Measurements from ENCODE around the gene BACE1. TPM values are rescaled to one million over a fixed set of nuclear protein-coding genes. Genes with fewer than 3 reads are reported as not detected.
"Not testable (repeated sequence)": the region's sequence is repeated elsewhere in the genome, so short reads cannot be mapped to it uniquely, and the experiment has no call there.

Gene BACE1
- polyA plus RNA-seq, 1 donor: 37.1 TPM

DNA sequence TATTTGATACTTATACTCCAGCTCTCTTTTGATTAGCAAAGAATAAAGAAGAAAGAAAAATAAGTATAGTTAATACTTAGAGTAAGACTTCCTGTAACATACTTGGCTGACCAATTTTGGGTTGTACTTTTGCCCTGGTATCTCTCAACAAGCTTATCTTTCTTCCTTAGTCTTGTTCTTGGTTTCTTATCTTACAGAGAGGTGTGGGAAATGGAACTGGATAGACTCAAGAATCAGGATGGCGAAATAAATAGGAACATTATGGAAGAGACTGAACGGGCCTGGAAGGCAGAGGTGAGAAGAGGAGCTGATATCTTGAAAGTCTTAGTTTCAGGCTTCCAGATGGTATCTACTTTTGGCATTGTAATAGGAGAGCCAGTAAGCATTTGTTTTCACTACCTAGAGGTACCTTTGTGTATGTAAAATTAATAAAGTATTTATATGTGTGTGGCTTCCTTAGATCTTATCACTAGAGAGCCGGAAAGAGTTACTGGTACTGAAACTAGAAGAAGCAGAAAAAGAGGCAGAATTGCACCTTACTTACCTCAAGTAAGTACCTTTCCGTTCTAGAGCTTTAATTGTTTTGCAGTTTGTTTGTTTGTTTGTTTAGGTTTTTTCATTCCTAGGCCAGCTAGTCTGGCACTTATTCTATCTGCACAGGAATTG is 36.2 kb downstream of the BACE1 start:
- Histone ChIP-seq H3K36me3 (ENCODE audit: control insufficient read depth, insufficient read depth, low read length) (peaks cover 32% of the 10 kb centered on the region), H3K4me1 (ENCODE audit: control insufficient read depth, insufficient read depth, low read length) (no peaks in the 10 kb centered on the region), H3K27ac (ENCODE audit: low read length) (no peak overlapping the region), H3K9me3 (ENCODE audit: control insufficient read depth, low read depth, low read length) (no peaks in the 10 kb centered on the region), H3K4me3 (ENCODE audit: low read length) (no peak overlapping the region), H3K27me3 (ENCODE audit: control insufficient read depth, insufficient read depth, low read length) (no peaks in the 10 kb centered on the region)
- no CpG with 5 or more reads among the region's 4 CpGs for WGBS (ENCODE audit: insufficient coverage, low lambda C conversion rate)
- DNase-seq: no peak

DNA sequence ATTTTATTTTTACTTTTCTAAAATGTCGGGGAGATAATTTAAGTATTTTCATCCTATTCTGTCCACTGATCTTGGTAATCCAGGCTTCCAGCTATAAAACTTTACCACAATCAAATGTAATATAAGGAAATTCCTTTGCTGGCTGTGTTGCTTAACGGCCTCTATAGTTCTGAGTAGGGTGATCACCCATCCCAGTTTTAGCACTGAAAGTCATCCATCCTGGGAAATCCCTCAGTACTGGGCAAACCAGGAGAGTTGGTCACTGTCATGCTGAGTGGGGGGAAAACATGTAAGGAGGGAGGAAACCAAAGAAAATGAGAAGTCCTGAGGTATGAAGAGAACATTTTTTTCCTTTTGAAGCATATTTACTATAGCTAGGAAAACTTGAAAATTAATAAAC is 37.7 kb downstream of the BACE1 start:
- H3K27ac ChIP-seq (ENCODE audit: low read length): no peak overlapping the region
- H3K36me3 ChIP-seq (ENCODE audit: control insufficient read depth, insufficient read depth, low read length): peaks cover 26% of the 10 kb centered on the region
- WGBS (ENCODE audit: insufficient coverage, low lambda C conversion rate): 100% methylated on average over 1 of the region's 2 CpGs
- no peak for DNase-seq
- H3K4me1 ChIP-seq (ENCODE audit: control insufficient read depth, insufficient read depth, low read length): no peaks in the 10 kb centered on the region
- no peaks in the 10 kb centered on the region for H3K27me3 ChIP-seq (ENCODE audit: control insufficient read depth, insufficient read depth, low read length)
- no peaks in the 10 kb centered on the region for H3K9me3 ChIP-seq (ENCODE audit: control insufficient read depth, low read depth, low read length)
- no peak overlapping the region for H3K4me3 ChIP-seq (ENCODE audit: low read length)

DNA sequence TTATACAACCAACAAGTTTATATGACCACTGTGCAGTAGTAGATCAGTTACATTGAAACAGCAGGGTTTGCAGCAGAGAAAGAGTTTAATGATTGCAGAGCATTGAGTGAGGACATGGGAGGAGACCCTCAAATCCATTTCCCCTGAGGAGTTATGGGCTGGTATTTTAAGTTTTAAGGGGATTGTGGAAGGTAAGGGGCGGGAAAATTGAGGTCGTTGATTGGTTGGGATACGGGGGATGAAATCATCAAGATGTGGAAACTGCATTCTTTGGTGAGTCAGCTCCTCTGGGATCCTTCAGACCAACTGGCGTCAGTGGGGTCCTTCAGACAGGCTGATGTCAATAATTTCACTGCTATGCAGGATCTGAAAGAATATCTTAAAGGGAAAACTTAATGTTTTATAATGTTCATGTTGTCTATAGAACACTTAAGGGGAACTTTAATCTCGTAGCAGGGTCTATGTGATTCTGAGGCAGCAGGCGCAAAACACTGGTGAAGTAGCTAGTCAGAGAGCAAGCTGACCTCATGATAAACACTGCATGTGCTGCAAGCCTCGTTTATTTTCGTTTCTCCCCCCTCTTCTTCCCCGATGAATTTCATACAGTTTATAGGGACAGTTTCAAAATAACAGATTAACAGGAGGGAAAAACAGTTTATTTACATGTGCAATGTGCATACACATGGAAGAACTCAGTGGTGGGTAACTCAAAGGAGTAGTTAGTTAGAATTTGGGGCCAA is 42.3 kb downstream of the BACE1 start:
- Histone ChIP-seq H3K27me3 (ENCODE audit: control insufficient read depth, insufficient read depth, low read length) (no peaks in the 10 kb centered on the region), H3K4me1 (ENCODE audit: control insufficient read depth, insufficient read depth, low read length) (no peaks in the 10 kb centered on the region), H3K4me3 (ENCODE audit: low read length) (no peak overlapping the region), H3K9me3 (ENCODE audit: control insufficient read depth, low read depth, low read length) (no peaks in the 10 kb centered on the region), H3K36me3 (ENCODE audit: control insufficient read depth, insufficient read depth, low read length) (peaks cover 7% of the 10 kb centered on the region), H3K27ac (ENCODE audit: low read length) (no peak overlapping the region)
- no peak for DNase-seq
- WGBS (ENCODE audit: insufficient coverage, low lambda C conversion rate): 70% methylated on average over 2 of the region's 9 CpGs

DNA sequence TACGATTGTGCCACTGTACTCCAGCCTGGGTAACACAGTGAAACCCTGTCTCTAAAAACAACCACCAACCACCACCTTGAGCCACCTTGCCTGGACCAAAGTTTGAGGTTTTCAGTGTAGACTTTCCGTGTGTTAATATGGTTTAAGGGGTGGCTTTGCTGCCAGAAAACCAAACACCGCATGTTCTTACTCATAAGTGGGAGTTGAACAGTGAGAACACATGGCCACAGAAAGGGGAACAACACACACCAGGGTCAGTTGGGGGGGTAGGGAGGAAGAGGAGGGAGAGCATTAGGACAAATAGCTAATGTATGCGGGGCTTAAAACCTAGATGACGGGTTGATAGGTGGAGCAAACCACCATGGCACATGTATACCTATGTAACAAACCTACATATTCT is 43.9 kb downstream of the BACE1 start:
- H3K9me3 ChIP-seq (ENCODE audit: control insufficient read depth, low read depth, low read length); H3K4me1 ChIP-seq (ENCODE audit: control insufficient read depth, insufficient read depth, low read length); H3K36me3 ChIP-seq (ENCODE audit: control insufficient read depth, insufficient read depth, low read length); H3K27ac ChIP-seq (ENCODE audit: low read length); H3K4me3 ChIP-seq (ENCODE audit: low read length); H3K27me3 ChIP-seq (ENCODE audit: control insufficient read depth, insufficient read depth, low read length); DNase-seq: not testable (repeated sequence)
- no CpG with 5 or more reads among the region's 5 CpGs for WGBS (ENCODE audit: insufficient coverage, low lambda C conversion rate)

DNA sequence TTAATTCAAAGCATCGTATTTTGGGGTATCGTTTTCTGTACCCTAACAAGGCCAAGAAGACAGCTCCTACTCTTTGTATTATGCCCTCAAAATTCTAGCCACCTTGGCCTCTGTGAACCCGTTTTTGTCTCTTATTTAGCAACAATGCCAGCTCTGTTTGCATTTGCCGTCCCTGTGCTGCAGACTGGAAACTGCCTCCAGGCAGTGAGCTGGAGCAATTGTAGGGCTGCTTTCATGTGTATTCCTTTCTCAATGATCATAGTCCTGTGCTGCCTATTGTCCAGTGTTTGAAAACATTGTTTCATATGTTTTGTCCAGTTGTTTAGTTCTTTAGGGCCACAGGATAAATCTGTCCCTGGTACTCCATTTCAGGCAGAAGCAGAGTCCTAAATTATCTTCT is 44.8 kb downstream of the BACE1 start:
- H3K36me3 ChIP-seq (ENCODE audit: control insufficient read depth, insufficient read depth, low read length): peaks cover 12% of the 10 kb centered on the region
- no peak for DNase-seq
- no peaks in the 10 kb centered on the region for H3K27me3 ChIP-seq (ENCODE audit: control insufficient read depth, insufficient read depth, low read length)
- no CpG with 5 or more reads among the region's 4 CpGs for WGBS (ENCODE audit: insufficient coverage, low lambda C conversion rate)
- H3K4me1 ChIP-seq (ENCODE audit: control insufficient read depth, insufficient read depth, low read length): peaks cover 2% of the 10 kb centered on the region
- no peaks in the 10 kb centered on the region for H3K9me3 ChIP-seq (ENCODE audit: control insufficient read depth, low read depth, low read length)
- H3K27ac ChIP-seq (ENCODE audit: low read length): no peak overlapping the region
- H3K4me3 ChIP-seq (ENCODE audit: low read length): no peak overlapping the region

DNA sequence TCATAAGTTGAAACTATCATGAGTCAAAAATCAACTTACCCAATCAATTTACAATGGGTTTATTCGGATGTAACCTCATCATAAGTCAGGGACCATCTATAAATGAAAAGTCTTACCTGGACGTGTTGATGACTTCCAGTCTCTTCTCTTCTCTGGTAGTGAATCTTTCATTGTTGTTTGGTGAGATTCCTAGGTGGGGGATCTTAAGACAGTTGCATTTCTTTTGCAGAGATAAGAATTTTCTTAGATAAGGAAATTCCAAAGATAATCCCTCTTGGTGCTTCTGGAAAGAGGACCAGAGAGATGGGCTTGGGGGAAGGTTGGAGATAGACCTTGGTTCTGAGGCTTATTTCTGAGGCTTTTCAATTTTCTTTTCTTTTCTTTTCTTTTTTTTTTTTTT is 46.2 kb downstream of the BACE1 start:
- Histone ChIP-seq H3K27me3 (ENCODE audit: control insufficient read depth, insufficient read depth, low read length) (no peaks in the 10 kb centered on the region), H3K4me1 (ENCODE audit: control insufficient read depth, insufficient read depth, low read length) (peaks cover 2% of the 10 kb centered on the region), H3K36me3 (ENCODE audit: control insufficient read depth, insufficient read depth, low read length) (peaks cover 8% of the 10 kb centered on the region), H3K27ac (ENCODE audit: low read length) (no peak overlapping the region), H3K9me3 (ENCODE audit: control insufficient read depth, low read depth, low read length) (no peaks in the 10 kb centered on the region), H3K4me3 (ENCODE audit: low read length) (no peak overlapping the region)
- 63% methylated on average over 2 of the region's 2 CpGs for WGBS (ENCODE audit: insufficient coverage, low lambda C conversion rate)
- no peak for DNase-seq

DNA sequence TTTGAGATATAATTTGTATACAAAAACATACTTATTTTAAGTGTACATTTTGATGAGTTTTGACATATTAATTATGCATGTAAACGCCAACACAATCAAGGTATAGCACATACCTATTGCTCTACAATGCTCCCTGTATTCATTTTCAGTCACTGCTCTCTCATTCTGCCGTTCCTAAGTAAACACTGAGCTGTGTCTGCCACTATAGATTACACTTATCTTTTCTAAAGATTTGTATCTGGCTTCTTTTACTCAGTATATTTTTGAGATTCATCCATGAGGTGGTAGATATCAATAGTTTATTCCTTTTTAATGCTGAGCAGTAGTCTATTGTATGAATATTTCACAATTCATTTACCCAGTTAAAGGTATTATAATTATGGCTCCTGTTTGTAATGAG is 50.3 kb downstream of the BACE1 start:
- WGBS (ENCODE audit: insufficient coverage, low lambda C conversion rate): 80% methylated on average over 1 of the region's 2 CpGs
- DNase-seq: no peak
- Histone ChIP-seq H3K4me1 (ENCODE audit: control insufficient read depth, insufficient read depth, low read length) (peaks cover 2% of the 10 kb centered on the region), H3K27ac (ENCODE audit: low read length) (no peak overlapping the region), H3K4me3 (ENCODE audit: low read length) (no peak overlapping the region), H3K9me3 (ENCODE audit: control insufficient read depth, low read depth, low read length) (no peaks in the 10 kb centered on the region), H3K36me3 (ENCODE audit: control insufficient read depth, insufficient read depth, low read length) (peaks cover 17% of the 10 kb centered on the region), H3K27me3 (ENCODE audit: control insufficient read depth, insufficient read depth, low read length) (no peaks in the 10 kb centered on the region)

DNA sequence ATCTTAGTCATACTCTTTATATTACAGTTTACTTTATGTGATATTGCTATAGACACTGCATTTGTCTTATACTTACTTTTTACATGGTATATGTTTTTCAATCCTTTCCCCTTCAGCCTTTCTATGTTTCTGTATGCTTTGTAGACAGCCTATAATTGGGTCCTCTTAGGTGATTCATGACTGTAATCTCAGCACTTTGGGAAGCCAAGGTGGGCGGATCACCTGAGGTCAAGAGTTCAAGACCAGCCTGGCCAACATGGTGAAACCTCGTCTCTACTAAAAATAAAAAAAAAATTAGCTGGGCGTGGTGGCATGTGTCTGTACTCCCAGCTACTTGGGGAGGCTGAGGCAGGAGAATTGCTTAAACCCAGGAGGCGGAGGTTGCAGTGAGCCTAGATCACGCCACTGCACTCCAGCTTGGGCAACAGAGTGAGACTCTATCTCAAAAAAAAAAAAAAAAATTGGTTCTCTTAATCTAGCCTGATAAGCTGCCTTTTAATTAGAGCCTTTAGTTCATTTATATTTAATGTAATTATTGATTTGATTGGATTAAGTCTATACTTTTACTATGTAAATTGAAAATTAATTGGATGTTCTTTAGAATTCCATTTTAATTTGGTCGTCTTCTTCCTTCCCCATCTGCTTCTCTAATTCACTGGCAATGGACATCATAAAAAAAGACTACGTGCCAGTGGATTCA is 51.3 kb downstream of the BACE1 start:
- not testable (repeated sequence) for H3K27ac ChIP-seq (ENCODE audit: low read length); H3K27me3 ChIP-seq (ENCODE audit: control insufficient read depth, insufficient read depth, low read length); H3K4me3 ChIP-seq (ENCODE audit: low read length); DNase-seq; H3K4me1 ChIP-seq (ENCODE audit: control insufficient read depth, insufficient read depth, low read length); H3K9me3 ChIP-seq (ENCODE audit: control insufficient read depth, low read depth, low read length)
- peaks cover 16% of the 10 kb centered on the region for H3K36me3 ChIP-seq (ENCODE audit: control insufficient read depth, insufficient read depth, low read length)
- WGBS (ENCODE audit: insufficient coverage, low lambda C conversion rate): 96% methylated on average over 4 of the region's 7 CpGs

DNA sequence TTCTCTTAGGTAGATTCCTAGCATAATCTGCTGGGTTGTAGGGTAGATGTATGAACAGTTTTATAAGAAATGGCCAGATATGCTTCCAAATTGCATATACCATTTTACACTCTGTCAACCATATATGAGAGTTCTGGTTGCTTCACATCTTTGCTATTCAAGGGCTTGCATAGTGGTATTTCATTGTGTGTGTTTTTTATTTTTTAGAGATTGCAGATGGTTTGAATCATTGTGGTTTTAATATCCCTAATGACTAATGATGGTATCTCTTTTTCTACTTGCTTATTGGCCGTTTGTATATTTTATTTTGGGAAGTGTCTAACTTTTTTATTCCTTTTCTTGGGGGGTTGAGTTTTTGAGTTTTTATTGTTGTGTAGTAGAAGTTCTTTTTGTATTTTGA is 56.6 kb downstream of the BACE1 start:
- Histone ChIP-seq H3K9me3 (ENCODE audit: control insufficient read depth, low read depth, low read length) (no peaks in the 10 kb centered on the region), H3K27ac (ENCODE audit: low read length) (no peak overlapping the region), H3K4me3 (ENCODE audit: low read length) (no peak overlapping the region), H3K4me1 (ENCODE audit: control insufficient read depth, insufficient read depth, low read length) (no peaks in the 10 kb centered on the region), H3K36me3 (ENCODE audit: control insufficient read depth, insufficient read depth, low read length) (peaks cover 19% of the 10 kb centered on the region), H3K27me3 (ENCODE audit: control insufficient read depth, insufficient read depth, low read length) (no peaks in the 10 kb centered on the region)
- WGBS (ENCODE audit: insufficient coverage, low lambda C conversion rate): no CpG with 5 or more reads among the region's 1 CpG
- no peak for DNase-seq

DNA sequence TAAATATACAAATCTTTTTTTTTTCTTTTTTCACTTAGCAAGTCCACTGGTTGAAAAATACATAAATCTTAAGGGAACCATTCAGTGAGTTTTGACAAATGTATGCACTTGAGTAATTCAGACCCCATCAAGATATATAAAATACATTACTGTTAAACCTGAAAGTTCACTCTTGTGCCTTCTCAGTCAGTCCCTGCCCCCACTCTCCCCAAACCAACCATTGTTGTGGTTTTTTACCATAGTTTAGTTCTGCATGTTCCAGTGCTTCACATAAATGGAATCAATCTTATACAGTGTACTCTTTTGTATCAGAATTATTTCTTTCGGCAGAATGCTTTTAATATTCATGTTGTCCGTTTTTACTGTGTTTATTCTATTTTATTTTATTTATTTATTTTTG is 57.5 kb downstream of the BACE1 start:
- no peaks in the 10 kb centered on the region for H3K9me3 ChIP-seq (ENCODE audit: control insufficient read depth, low read depth, low read length)
- H3K4me1 ChIP-seq (ENCODE audit: control insufficient read depth, insufficient read depth, low read length): no peaks in the 10 kb centered on the region
- no peak overlapping the region for H3K27ac ChIP-seq (ENCODE audit: low read length)
- 81% methylated on average over 2 of the region's 2 CpGs for WGBS (ENCODE audit: insufficient coverage, low lambda C conversion rate)
- peaks cover 25% of the 10 kb centered on the region for H3K36me3 ChIP-seq (ENCODE audit: control insufficient read depth, insufficient read depth, low read length)
- H3K4me3 ChIP-seq (ENCODE audit: low read length): no peak overlapping the region
- no peaks in the 10 kb centered on the region for H3K27me3 ChIP-seq (ENCODE audit: control insufficient read depth, insufficient read depth, low read length)
- DNase-seq: no peak
